GM18505 (cell line): Measurements from ENCODE around the gene DNAJC12.

Source experiments
- ATAC-seq: cut with Tn5 transposase; IDR thresholded peaks from one replicate; pipeline ENCODE4 v1.9.1; 2021; ENCODE audit not compliant: unreplicated experiment
- POLR2A ChIP-seq: IDR thresholded peaks from 4 replicates; pipeline ENCODE4 v1.6.1; 2011; ENCODE audit warnings: borderline replicate concordance; ENCODE audit not compliant: insufficient read depth, insufficient read length; ENCODE audit errors: extremely low read depth

DNAJC12 gene

DNA sequence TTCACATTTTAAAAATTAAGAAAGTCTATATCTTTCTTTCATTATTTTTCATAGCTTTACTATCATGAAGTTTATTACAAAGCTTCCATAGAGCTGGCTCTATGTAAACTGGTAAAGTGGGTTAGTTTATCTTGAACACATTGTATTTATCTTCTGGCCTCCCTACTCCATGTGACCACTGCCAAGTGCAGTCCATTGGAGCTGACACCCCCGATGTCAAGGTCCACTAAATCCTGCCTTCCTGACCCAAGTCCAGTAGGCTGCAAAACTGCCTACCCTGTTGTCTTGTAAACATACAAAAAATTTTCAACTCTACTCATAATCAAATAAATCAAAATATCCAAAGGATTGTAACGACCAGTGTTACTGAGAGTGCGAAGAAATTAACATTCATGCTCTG is 10.2 kb downstream of the DNAJC12 start:
- no peak for TF ChIP-seq POLR2A
- ATAC-seq, result no peak

- ATAC-seq, result no peak
- TF ChIP-seq POLR2A, result no peak
Observed at GRCh38 chr10:67819768-67820204, 18.2 kb downstream of the DNAJC12 start.

GRCh38 chr10:67818323-67818722 is 19.7 kb downstream of the DNAJC12 start:
- no peak for ATAC-seq
- TF ChIP-seq POLR2A, result no peak

GRCh38 chr10:67816719-67817118 is 21.3 kb downstream of the DNAJC12 start:
- no peak for ATAC-seq
- TF ChIP-seq POLR2A, result no peak

GRCh38 chr10:67815571-67816059 is 22.4 kb downstream of the DNAJC12 start:
- ATAC-seq, result no peak
- no peak for TF ChIP-seq POLR2A

- TF ChIP-seq POLR2A, result no peak
- no peak for ATAC-seq
Observed at GRCh38 chr10:67812007-67812406, 26.0 kb downstream of the DNAJC12 start.

DNA sequence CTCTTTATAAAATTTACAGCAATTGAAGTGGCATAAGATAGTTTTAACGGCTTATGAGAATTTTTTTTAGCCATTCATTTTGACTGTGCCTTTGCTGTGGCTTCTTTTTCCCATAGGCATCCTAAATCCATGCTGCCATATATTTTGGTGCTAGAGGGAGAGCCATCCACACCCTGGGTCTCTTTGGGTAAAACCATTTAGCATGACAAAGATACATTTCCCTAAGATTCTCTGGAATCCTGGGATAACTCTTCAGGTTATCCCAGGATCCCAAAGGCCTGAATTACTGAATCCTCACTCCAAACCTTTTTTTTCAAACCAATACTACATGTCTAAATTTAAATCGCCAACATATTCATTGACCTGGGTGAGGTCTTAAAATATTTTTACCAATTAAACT is 28.9 kb downstream of the DNAJC12 start:
- ATAC-seq, result no peak
- TF ChIP-seq POLR2A, result no peak

DNA sequence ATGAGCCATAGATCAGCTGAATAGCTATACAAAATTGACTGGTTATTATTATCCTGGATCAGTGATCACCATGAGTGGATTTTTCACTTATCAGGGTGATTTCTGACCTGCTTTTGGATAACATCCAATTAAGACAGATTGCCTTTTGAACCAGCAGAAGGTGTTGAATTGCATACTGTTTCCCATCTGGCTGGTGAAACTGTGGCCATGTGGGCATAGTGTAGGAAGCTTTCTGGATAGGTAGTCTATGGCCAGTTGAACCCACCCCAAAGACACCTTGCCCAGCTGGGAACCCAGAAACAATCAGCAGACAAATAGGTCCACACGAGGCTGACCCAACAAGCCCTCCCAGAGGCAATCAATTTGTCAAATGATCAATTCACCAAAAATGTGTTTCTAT is 29.3 kb downstream of the DNAJC12 start:
- TF ChIP-seq POLR2A, result no peak

GRCh38 chr10:67807855-67808456 is 30.0 kb downstream of the DNAJC12 start:
- no peak for TF ChIP-seq POLR2A
- ATAC-seq, result no peak

More for the DNA sequence above, 29.3 kb downstream of the DNAJC12 start:
- ATAC-seq, result no peak

DNA sequence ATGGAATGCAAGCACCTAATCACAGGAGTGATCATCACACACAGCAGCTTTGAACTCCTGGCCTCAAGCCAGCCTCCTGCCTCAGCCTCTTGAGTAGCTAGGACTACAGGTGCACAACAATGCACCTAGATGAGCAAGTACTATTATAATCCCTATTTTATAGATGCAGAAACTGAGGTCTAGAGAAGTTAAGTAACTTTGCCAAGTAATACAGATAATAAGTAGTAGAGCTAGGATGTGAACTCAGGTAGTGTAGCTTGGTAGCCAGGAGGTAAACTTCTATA is 33.7 kb downstream of the DNAJC12 start:
- no peak for ATAC-seq
- no peak for TF ChIP-seq POLR2A

DNA sequence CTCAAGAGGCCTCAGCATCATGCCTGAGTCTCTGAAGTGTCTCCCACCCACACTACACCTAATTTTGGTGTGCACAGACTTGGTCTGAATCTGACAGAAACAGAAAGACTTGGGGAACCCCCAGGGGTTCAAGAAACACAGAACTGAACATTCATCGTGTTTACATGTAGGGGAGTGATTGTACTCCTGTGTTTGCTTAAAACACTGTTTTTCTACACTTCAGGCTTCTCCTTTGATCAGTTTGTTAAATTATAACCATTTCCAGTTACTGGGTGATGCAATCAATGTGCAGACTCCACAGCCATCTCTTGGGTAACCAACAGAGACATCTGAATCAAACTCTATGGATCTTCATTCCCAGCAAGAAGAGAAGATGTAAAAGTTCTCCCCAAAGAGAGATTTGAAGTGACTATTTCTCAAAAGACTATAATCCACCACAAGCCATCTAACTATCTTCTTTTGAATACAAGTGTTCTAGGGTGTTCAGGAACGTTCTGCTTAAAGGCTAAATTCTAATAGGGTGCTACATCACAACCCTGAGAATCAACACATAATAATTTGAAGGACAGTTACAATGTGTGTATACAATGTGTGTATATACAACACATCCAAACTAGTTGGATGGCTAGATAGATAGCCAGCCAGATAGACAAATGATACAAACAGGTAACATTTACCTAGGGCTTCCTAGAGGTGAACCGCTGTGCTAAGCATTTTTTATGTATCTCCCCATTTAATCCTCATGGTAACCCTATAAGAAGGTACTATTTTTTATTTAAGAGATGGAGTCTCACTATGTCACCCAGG is 34.2 kb downstream of the DNAJC12 start:
- TF ChIP-seq POLR2A, result no peak
- ATAC-seq, result no peak

DNA sequence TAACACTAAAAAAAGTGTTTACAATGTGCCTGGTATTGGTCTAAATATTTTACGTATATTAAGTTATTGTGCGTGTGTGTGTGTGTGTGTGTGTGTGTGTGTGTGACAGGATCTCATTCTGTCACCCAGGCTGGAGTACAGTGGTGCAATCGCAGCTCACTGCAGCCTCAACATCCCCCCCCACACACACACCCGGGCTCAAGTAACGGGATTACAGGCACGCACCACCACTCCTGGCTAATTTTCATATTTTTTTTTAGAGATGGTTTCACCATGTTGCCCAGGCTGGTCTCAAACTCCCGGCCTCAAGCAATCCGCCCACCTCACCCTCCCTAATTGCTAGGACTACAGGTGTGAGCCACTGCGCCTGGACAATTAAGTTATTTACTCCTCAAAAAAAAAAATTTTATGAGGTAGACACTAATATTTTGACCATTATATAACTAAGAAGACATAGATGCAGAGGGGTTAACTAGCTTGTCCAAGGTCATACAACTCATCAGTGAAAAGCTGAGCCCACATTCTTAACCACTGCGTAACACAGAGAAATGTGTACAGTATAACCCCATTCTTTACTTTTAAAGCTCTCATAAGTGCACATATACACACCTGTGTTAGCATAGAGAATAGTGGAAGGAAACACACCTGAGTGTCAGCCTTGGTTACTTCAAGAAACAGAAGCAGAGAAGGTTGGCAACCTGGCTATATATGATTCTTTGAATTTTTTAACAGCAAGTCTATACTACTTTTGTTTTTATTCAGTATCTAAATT is 35.0 kb downstream of the DNAJC12 start:
- TF ChIP-seq POLR2A, result no peak
- ATAC-seq, result no peak

DNA sequence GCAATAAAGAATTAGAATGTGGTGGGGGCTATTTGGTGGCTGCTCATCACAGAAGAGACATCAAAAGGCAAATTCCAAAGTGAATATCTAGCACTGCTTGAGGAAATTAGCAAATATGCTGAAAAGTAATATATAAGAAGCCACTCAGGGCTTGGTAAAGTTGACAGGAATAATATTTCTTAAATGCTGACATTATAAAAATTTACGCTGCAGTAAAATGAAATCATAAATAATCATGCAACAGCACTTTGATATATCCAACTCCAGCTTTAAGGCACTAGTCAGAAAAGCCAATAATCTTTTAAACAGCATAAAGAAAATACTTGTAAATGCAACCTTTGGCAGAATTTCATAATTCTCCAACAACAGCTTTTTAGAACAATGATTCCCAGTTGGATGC is 36.9 kb downstream of the DNAJC12 start:
- ATAC-seq, result no peak
- no peak for TF ChIP-seq POLR2A
